HG02885 (cell line): ENCODE data around the gene INO80.
"Not testable (repeated sequence)": the region's sequence is repeated elsewhere in the genome, so short reads cannot be mapped to it uniquely, and the experiment has no call there.

Experiments
- ATAC-seq: cut with Tn5 transposase; IDR thresholded peaks from one replicate; pipeline ENCODE4 v1.9.1; 2021; ENCODE audit warnings: mild to moderate bottlenecking; ENCODE audit not compliant: unreplicated experiment, poor library complexity

Gene INO80

DNA sequence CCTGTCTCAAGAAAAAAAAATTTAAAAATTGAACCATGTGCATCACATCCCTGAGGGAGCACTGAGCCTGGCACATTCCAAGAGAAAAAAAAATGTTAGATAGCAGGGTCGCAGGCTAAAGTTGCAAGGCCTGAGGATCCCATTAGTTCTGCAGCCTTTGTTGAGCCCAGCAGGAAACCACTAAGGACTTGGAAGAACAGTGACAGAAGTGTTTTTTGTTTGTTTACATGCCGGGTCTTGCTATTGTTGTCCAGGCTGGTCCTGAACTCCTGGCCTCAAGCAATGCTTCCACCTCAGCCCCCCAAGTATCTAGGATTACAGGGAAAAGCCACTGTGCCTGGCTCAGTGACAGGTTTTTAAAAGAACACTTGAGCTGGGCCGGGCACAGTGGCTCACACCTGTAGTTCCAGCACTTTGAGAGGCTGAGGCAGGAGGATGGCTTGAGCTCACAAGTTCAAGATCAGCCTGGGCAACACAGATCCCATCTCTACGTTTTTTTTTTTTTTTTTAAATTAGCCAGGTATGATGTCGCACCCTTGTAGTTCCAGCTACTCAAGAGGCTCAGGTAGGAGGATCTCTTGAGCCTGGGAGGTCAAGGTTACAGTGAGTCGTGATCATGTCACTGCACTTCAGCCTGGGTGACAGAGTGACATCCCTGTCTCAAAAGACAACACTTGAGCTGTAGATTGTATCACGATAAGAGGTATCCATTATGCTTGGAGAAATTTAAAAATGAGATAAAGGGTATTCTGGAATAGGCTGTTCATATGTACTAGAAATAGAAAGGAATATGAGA, 147.6 kb downstream of the INO80 start:
- ATAC-seq, result no peak

GRCh38 chr15:40964634-40965033, 151.4 kb downstream of the INO80 start:
- no peak for ATAC-seq

GRCh38 chr15:40964006-40964405, 152.1 kb downstream of the INO80 start:
- no peak for ATAC-seq

DNA sequence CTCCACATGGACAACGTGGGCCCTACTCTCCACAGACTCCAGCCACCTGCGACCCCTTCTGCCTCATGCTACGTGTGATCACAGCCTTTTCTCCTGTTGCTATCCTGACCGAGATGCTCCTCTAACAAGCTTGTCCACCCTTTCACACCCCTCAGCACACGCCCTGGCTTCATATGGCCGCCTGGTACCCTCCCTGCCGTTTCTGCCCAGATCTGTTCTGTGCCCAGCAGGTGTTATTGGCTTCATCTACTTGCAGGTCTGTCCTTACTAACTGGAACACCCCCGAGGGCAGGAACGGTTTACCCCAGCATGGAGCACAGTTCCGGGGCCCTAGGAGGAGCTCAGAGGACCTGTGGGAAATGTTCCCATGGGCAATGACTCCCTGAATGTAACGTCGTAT, 152.9 kb downstream of the INO80 start:
- no peak for ATAC-seq

DNA sequence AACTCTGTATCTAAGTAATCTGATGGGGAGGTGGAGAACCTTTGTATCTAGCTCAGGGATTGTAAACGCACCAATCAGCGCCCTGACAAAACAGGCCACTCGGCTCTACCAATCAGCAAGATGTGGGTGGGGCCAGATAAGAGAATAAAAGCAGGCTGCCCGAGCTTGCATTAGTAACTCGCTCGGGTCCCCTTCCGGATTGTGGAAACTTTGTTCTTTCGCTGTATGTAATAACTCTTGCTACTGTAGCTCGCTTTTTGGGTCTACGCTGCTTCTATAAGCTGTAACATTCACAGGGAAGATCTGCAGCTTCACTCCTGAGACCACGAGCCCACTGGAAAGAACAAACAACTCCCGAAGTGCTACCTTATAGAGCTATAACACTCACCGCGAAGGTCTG, 153.8 kb downstream of the INO80 start:
- ATAC-seq, result not testable (repeated sequence)

- not testable (repeated sequence) for ATAC-seq
Measured at GRCh38 chr15:40961740-40962139, 154.3 kb downstream of the INO80 start.

GRCh38 chr15:40960925-40961324, 155.2 kb downstream of the INO80 start:
- no peak for ATAC-seq

DNA sequence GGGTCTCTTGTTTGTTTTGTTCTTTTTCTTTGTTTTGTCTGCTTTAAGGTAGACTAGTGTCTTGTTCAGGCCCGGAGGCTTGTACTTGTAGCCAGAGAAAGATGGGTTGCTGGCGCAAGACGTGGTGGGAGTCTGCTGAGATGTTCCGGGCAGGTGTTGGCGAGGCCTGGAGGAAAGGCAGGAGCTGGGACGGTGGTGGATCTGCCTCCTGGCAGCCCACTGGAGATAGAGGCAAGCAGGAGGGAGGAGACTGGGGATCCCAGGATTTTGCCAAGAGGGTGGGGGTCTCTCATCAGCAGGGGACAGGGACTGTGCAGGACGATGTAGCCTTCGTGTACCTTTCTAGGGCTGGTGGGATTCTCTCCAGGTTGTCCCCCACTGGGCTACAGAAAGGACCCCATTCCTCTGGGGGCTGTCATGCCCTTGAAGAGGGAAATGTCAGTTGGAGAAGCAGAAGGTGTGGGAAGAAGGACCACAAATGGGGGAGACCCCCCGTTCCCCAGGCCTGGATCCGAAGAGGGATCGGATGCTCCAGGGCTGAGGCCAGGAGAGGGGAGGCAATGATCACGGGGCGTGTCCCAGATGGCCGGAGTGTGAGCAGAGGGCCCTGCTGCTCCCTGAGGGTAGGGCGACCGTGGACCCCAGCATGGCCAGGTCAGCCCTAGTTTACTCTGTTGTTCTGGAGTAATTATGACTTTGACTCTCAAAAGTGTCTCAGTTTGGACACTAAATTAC, 155.8 kb downstream of the INO80 start:
- no peak for ATAC-seq

- no peak for ATAC-seq
Measured at GRCh38 chr15:40959331-40960141, 156.5 kb downstream of the INO80 start.

DNA sequence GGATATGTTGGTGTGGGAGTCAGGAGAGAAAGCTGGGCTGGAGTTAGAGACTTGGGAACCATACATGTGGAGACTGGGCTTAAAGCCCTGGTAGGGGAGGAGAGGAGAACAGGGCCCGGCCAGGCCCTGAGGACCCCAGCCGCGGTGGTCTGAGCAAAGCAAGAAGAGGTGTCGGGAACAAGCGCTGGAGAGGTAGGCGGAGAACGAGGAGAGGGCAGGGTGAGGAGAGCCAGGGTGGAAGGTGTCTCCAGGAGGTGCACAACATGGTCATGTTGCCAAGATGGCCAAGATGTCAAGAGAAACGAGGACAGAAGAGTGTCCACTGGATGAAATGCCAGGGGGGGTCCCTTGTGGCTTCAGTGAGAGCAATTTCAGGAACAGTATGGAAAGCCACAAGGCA, 157.4 kb downstream of the INO80 start:
- no peak for ATAC-seq

GRCh38 chr15:40958146-40958545, 157.9 kb downstream of the INO80 start:
- no peak for ATAC-seq

GRCh38 chr15:40957581-40958051, 158.5 kb downstream of the INO80 start:
- ATAC-seq, result no peak

DNA sequence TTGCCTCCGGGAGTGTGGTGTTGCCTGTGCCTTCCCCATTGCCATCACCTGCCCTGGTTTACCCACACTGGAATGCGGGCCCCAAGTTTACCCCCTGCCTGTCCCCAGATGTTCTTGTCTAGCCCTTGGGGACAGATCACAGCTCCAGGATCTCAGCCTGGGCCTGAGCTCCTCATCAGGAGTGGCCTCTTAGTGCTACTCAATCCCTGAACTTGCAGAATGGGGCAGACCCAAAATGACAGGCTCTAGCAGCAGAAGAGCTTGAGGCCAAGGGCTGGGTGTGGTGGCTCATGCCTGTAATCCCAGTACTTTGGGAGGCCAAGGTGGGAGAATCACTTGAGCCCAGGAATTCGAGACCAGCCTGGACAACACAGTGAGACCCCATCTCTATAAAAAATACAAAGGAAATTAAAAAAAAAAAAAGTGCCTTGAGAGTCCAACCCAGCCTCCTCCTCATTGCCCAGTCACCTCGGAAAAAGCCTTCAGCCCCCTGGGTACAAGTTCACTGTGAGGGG, 159.0 kb downstream of the INO80 start:
- no peak for ATAC-seq

- no peak for ATAC-seq
Measured at GRCh38 chr15:40956541-40956982, 159.5 kb downstream of the INO80 start.

GRCh38 chr15:40955930-40956540, 160.0 kb downstream of the INO80 start:
- ATAC-seq, result no peak

DNA sequence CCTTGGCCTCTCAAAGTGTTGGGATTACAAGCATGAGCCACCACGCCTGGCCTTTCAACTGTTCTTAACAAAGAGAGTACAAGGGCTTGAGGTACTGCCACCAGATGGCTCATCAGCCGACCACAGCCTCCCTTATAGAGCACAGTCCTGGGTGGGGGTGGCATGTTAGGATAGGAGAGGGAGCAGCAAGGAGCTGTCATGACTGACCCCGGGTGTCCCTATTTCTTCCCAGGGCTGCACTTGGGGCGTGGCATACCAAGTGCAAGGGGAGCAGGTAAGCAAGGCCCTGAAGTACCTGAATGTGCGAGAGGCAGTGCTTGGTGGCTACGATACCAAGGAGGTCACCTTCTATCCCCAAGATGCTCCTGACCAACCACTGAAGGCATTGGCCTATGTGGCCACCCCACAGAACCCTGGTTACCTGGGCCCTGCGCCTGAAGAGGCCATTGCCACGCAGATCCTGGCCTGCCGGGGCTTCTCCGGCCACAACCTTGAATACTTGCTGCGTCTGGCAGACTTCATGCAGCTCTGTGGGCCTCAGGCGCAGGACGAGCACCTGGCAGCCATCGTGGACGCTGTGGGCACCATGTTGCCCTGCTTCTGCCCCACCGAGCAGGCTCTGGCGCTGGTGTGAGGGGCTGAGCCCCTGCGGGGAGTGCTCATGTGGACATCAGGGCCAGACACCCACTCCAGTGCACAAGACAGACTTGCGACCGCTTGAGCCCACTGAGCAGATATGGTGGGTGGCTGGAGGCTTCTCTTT, 160.8 kb downstream of the INO80 start:
- ATAC-seq, result no peak

DNA sequence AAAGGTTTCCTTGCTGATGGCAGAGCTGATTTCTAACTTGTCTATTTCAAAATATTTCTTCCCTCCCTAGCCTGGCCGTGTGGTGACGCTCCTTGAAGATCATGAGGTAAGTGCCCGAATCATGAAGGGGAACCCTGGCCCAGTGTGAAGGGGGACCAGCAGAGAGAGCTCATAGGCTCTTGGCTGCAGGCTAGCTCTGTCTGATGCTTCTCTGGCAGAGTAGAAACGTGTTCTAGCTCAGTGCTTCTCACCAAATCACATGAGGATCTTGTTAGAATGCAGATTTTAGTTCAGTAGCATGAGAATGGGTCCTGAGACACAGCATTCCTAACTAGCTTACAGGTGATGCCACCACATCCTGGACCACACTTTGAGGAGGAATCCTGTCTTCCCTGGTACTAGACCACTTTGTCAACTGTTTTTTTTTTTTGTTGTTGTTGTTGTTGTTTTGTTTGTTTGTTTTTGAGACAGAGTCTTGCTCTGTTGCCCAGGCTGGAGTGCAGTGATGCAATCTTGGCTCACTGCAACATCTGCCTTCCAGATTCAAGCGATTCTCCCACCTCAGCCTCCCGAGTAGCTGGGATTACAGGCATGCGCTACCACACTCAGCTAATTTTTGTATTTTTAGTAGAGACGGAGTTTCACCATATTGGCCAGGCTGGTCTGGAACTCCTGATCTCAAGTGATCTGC, 161.8 kb downstream of the INO80 start:
- ATAC-seq, result not testable (repeated sequence)

GRCh38 chr15:40953713-40954074, 162.4 kb downstream of the INO80 start:
- no peak for ATAC-seq
